ENCODE measurements around the gene DNAH11.

The DNAH11 gene

GRCh38 chr7:21912305-21912704 is 369.5 kb downstream of the DNAH11 start:
- H3K27ac ChIP-seq, result no peak overlapping the region
- no peak for TF ChIP-seq ZFX (IDR thresholded peaks at IDR 0.05; ENCODE audit: borderline replicate concordance)

- no peak overlapping the region for H3K27ac ChIP-seq
- TF ChIP-seq ZFX (IDR thresholded peaks at IDR 0.05; ENCODE audit: borderline replicate concordance) (no peak), CTCF (IDR thresholded peaks at IDR 0.05) (no peak)
Observed at GRCh38 chr7:21912931-21913780, 370.3 kb downstream of the DNAH11 start.

- H3K27ac ChIP-seq, result no peak overlapping the region
- TF ChIP-seq ZFX (IDR thresholded peaks at IDR 0.05; ENCODE audit: borderline replicate concordance) (no peak), CTCF (IDR thresholded peaks at IDR 0.05) (no peak)
Observed at GRCh38 chr7:21914671-21915070, 371.8 kb downstream of the DNAH11 start.

- no peak for TF ChIP-seq ZFX (IDR thresholded peaks at IDR 0.05; ENCODE audit: borderline replicate concordance)
- no peak for TF ChIP-seq CTCF (IDR thresholded peaks at IDR 0.05)
- H3K27ac ChIP-seq, result no peak overlapping the region
Observed at GRCh38 chr7:21915140-21915539, 372.3 kb downstream of the DNAH11 start.

GRCh38 chr7:21916176-21916575 is 373.3 kb downstream of the DNAH11 start:
- no peak for TF ChIP-seq CTCF (IDR thresholded peaks at IDR 0.05)
- no peak for TF ChIP-seq ZFX (IDR thresholded peaks at IDR 0.05; ENCODE audit: borderline replicate concordance)
- H3K27ac ChIP-seq, result no peak overlapping the region

GRCh38 chr7:21916629-21917028 is 373.8 kb downstream of the DNAH11 start:
- TF ChIP-seq CTCF (IDR thresholded peaks at IDR 0.05), result no peak
- no peak for TF ChIP-seq ZFX (IDR thresholded peaks at IDR 0.05; ENCODE audit: borderline replicate concordance)
- H3K27ac ChIP-seq, result no peak overlapping the region

GRCh38 chr7:21918216-21918615 is 375.4 kb downstream of the DNAH11 start:
- TF ChIP-seq ZFX (IDR thresholded peaks at IDR 0.05; ENCODE audit: borderline replicate concordance) (no peak), CTCF (IDR thresholded peaks at IDR 0.05) (no peak)
- no peak overlapping the region for H3K27ac ChIP-seq
